KMS-11 (cell line): ENCODE results near the gene FKBP5.

Experiments
- H2AFZ ChIP-seq: fragments of 200-600 bp; sonication (generic); 2 replicates; pipeline ENCODE4 v1.6.1; 2016; ENCODE audit warnings: antibody characterized with exemption, mixed run types, low read depth
- H3K27ac ChIP-seq: fragments of 200-600 bp; sonication (generic); 2 replicates; pipeline ENCODE4 v1.6.1; 2016; ENCODE audit warnings: mild to moderate bottlenecking, mixed run types
- H3K27me3 ChIP-seq: fragments of 200-600 bp; sonication (generic); 2 replicates; pipeline ENCODE4 v1.6.1; 2017; ENCODE audit warnings: mild to moderate bottlenecking, low read depth, mixed run types, moderate library complexity; ENCODE audit not compliant: insufficient read depth
- H3K36me3 ChIP-seq: fragments of 200-600 bp; sonication (generic); 2 replicates; pipeline ENCODE4 v1.6.1; 2017; ENCODE audit warnings: mild to moderate bottlenecking, mixed run types; ENCODE audit not compliant: insufficient read depth
- H3K4me1 ChIP-seq: fragments of 200-600 bp; sonication (generic); 2 replicates; pipeline ENCODE4 v1.6.1; 2016; ENCODE audit warnings: mild to moderate bottlenecking, low read depth, mixed run types; ENCODE audit not compliant: poor library complexity, severe bottlenecking
- H3K4me2 ChIP-seq: fragments of 200-600 bp; sonication (generic); 2 replicates; pipeline ENCODE4 v1.7.0; 2016; ENCODE audit warnings: mild to moderate bottlenecking, mixed run types
- H3K4me3 ChIP-seq: fragments of 200-600 bp; sonication (generic); IDR thresholded peaks from 2 replicates; pipeline ENCODE4 v1.6.1; 2017; ENCODE audit warnings: low read depth, low read length, mixed read lengths; ENCODE audit not compliant: insufficient read depth
- H3K79me2 ChIP-seq: fragments of 200-600 bp; sonication (generic); 2 replicates; pipeline ENCODE4 v1.6.1; 2016; ENCODE audit warnings: low read depth, mixed run types; ENCODE audit not compliant: insufficient read depth
- H3K9ac ChIP-seq: fragments of 200-600 bp; sonication (generic); 2 replicates; pipeline ENCODE4 v1.6.1; 2016; ENCODE audit warnings: mild to moderate bottlenecking, mixed run types
- H4K20me1 ChIP-seq: fragments of 200-600 bp; sonication (generic); 2 replicates; pipeline ENCODE4 v1.6.1; 2016; ENCODE audit warnings: mild to moderate bottlenecking, mixed run types; ENCODE audit not compliant: insufficient read depth
- CTCF ChIP-seq: fragments of 200-600 bp; sonication (generic); conservative IDR thresholded peaks from 2 replicates; pipeline ENCODE4 v1.6.1; 2017; ENCODE audit warnings: low read depth, mild to moderate bottlenecking, antibody characterized with exemption, low read length, moderate library complexity, mixed read lengths

The FKBP5 gene

DNA sequence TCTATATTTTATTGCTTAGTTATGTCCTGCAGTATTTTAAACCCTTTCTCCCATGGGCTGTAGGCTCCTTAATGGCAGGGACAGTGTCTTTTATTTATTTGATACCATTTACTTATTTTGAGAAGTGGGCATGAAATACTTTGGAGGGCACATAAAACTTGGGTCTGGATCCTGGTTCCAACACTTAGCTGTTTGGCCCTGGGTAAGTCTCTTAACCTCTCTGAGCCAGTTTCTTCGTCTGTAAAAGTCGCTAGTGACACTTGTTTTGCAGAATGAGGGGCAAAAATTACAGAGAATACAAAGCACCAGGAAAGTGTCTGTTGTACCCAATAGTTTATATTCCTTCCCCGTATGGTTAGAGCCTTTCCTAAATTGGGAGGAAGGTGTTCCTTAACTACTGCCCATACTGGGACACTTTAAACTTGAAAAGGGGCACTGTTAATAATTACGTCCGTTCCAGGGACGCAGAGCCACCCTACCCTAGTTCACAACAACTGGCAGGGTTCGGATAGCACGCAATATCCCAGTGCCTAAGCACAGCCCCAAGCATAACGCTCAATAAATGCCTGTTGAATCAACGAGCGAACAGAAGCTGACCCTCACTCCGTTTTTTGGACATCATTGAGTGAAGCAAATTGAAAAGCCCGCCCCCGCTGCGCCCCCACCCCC is 42.2 kb upstream of the FKBP5 start:
- Histone ChIP-seq H3K4me3 (no peak overlapping the region), H3K4me1 (peaks cover 74% of the 10 kb centered on the region), H3K36me3 (no peaks in the 10 kb centered on the region), H3K9ac (peak overlapping the region; percentile 38; the same call in 1 of the 2 replicates), H3K4me2 (peak overlapping the region; percentile 97), H2AFZ (peak overlapping the region; percentile 77; the same call in 1 of the 2 replicates), H4K20me1 (no peaks in the 10 kb centered on the region), H3K27me3 (no peaks in the 10 kb centered on the region), H3K79me2 (no peaks in the 10 kb centered on the region), H3K27ac (peak overlapping the region; percentile 96)
- TF ChIP-seq CTCF: no peak

- Histone ChIP-seq H3K27me3 (no peaks in the 10 kb centered on the region), H3K79me2 (no peaks in the 10 kb centered on the region), H3K4me3 (no peak overlapping the region), H3K36me3 (no peaks in the 10 kb centered on the region), H2AFZ (peak overlapping the region; percentile 77; the same call in 1 of the 2 replicates), H4K20me1 (no peaks in the 10 kb centered on the region), H3K4me2 (peak overlapping the region; percentile 97), H3K9ac (peak overlapping the region; percentile 96; the same call in 1 of the 2 replicates), H3K4me1 (peaks cover 76% of the 10 kb centered on the region), H3K27ac (peak overlapping the region; percentile 96)
- no peak for TF ChIP-seq CTCF
These were observed 41.0 kb upstream of the FKBP5 start for GRCh38 chr6:35729722-35730121.

DNA sequence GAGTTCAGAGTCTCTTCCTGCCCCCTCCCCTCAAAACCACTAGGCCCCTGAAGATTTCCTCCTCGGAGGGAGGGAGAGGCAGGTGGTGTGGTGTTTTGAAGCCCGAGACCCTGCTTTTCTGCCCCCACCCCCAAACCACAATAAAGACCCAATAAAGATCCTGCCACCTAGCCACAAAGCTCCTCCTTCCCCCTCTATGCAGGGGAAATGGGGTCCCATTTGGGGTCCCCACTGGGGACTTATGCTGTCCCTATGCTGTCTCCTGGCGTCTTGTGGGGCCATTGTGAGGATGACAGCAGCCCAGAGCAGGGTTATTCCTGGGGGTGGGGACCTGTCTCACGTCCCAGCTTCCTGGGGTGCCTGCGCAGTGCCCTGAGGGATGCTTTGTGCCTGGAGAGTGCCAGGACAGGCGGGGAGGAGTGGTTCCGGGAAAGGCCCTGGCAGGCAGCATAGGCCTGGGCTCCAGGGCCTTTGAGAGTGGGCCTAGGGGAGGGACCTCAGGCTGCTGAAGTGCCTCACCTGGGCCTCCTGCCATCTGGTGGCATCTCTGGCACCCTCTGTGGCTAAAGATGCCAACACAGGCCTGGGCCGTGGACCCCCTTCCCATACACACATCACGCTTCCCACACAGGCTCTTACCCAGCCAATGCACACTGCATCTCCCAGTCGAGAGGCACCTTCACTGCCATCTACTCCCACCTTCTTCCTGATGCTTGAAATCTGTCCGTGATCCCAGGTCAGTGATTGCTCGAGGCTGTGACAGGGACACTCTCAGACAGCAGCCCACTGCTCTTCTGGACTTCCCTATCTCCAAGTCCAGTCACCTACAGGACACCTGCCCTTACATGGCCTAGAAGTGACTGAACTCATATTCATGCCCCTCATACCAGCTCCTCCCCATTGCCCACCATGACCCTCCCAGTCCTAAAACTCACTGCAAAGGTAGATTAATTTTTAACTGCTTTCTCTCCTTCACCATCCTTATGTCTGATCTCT is 40.3 kb upstream of the FKBP5 start:
- Histone ChIP-seq H3K4me1 (peaks cover 74% of the 10 kb centered on the region), H3K36me3 (no peaks in the 10 kb centered on the region), H3K27ac (peak overlapping the region; percentile 96), H3K9ac (peak overlapping the region; percentile 96), H3K4me3 (no peak overlapping the region), H3K27me3 (no peaks in the 10 kb centered on the region), H3K4me2 (peak overlapping the region; percentile 97), H2AFZ (peak overlapping the region; percentile 77; the same call in 1 of the 2 replicates), H4K20me1 (no peaks in the 10 kb centered on the region), H3K79me2 (no peaks in the 10 kb centered on the region)
- peak; percentile 14; the same call in 1 of the 2 replicates for TF ChIP-seq CTCF

- Histone ChIP-seq H3K4me1 (peaks cover 71% of the 10 kb centered on the region), H3K79me2 (no peaks in the 10 kb centered on the region), H3K27me3 (no peaks in the 10 kb centered on the region), H2AFZ (peak overlapping the region; percentile 77), H4K20me1 (no peaks in the 10 kb centered on the region), H3K27ac (peak overlapping the region; percentile 96), H3K9ac (peak overlapping the region; percentile 96), H3K36me3 (no peaks in the 10 kb centered on the region), H3K4me2 (peak overlapping the region; percentile 97), H3K4me3 (no peak overlapping the region)
- TF ChIP-seq CTCF: no peak
These were observed 39.4 kb upstream of the FKBP5 start for GRCh38 chr6:35727935-35728682.
